ENCODE measurements around the gene TBX1. TPM values are rescaled to one million over a fixed set of nuclear protein-coding genes. Genes with fewer than 3 reads are reported as not detected.

TBX1 gene
- total and polyA plus RNA-seq, 8 donors: 0.43 to 1.1 (median 0.68) TPM; not detected in 4

GRCh38 chr22:19734163-19734562 is 26.4 kb upstream of the TBX1 start:
- TF ChIP-seq POLR2AphosphoS5 (IDR thresholded peaks at IDR 0.05): no peak
- no peak for TF ChIP-seq CTCF (IDR thresholded peaks at IDR 0.05)
- no peak for TF ChIP-seq EP300 (IDR thresholded peaks at IDR 0.05)
- no peak for TF ChIP-seq POLR2A (IDR thresholded peaks at IDR 0.05)
- H3K27ac ChIP-seq: no peak overlapping the region
- WGBS, 5 donors: 63 to 93% (median 87%) methylated on average over 2 to 7 of the region's 7 CpGs
- H3K27me3 ChIP-seq: peaks cover 0 to 54% (median 4%) of the 10 kb centered on the region in 3 donors
- intact Hi-C loops (cut with DNase I; ENCODE audit: low total_unique reads): loop anchor here (5.0 kb wide), 1 partner anchor 178 kb away; no protein-coding TSS in a partner anchor
- DNase-seq: no peak
- H3K4me1 ChIP-seq: peaks cover 6 to 12% (median 11%) of the 10 kb centered on the region in 4 donors
- no peaks in the 10 kb centered on the region for H3K36me3 ChIP-seq
- no peaks in the 10 kb centered on the region for H3K9me3 ChIP-seq
- no peak overlapping the region for H3K4me3 ChIP-seq

DNA sequence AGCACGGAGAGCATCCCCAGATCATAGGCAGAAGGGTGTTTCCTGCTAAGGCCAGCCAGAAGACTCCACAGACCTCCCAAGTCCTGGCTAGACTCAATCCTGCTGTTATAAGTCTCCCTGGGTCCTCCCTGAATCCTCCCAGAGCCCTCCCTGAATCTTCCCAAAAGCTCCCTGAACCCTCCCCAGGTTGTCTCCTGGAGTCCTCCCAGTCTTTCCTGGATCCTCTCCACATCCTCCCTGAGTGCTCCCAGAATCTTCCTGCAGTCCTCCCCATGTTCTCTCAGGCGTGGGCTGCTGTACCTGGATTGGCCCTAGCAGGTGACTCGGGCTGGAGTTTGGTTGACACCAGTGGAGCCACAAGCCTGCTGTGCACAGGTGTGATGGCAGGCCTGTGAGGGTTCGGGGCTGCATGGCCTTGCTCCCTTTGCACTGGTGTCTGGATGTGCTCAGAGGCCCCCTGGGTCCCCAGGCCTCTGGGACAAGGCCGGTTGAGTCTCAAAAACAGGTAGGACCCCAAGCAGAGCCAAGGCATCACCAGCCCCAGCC is 25.7 kb upstream of the TBX1 start:
- WGBS, 5 donors: 68 to 87% (median 78%) methylated on average over 4 to 5 of the region's 5 CpGs
- peaks cover 0 to 58% (median 4%) of the 10 kb centered on the region in 3 donors for H3K27me3 ChIP-seq
- no peak overlapping the region for H3K27ac ChIP-seq
- DNase-seq: no peak
- H3K4me3 ChIP-seq: no peak overlapping the region
- no peak for TF ChIP-seq EP300 (IDR thresholded peaks at IDR 0.05)
- TF ChIP-seq CTCF (IDR thresholded peaks at IDR 0.05): no peak
- TF ChIP-seq POLR2A (IDR thresholded peaks at IDR 0.05): no peak
- no peak for TF ChIP-seq POLR2AphosphoS5 (IDR thresholded peaks at IDR 0.05)
- intact Hi-C loops (cut with DNase I; ENCODE audit: low total_unique reads): loop anchor here (5.0 kb wide), 1 partner anchor 177 kb away; no protein-coding TSS in a partner anchor
- no peaks in the 10 kb centered on the region for H3K9me3 ChIP-seq
- no peaks in the 10 kb centered on the region for H3K36me3 ChIP-seq
- peaks cover 6 to 12% (median 11%) of the 10 kb centered on the region in 4 donors for H3K4me1 ChIP-seq

GRCh38 chr22:19735665-19736510 is 24.7 kb upstream of the TBX1 start:
- Histone ChIP-seq H3K4me1 (peaks cover 3 to 4% (median 3%) of the 10 kb centered on the region in 4 donors), H3K36me3 (no peaks in the 10 kb centered on the region), H3K27ac (no peak overlapping the region), H3K27me3 (peaks cover 0 to 58% (median 2%) of the 10 kb centered on the region in 3 donors), H3K4me3 (no peak overlapping the region), H3K9me3 (no peaks in the 10 kb centered on the region)
- intact Hi-C loops (cut with DNase I; ENCODE audit: low total_unique reads): no loop called here
- TF ChIP-seq POLR2AphosphoS5 (IDR thresholded peaks at IDR 0.05): no peak
- TF ChIP-seq CTCF (IDR thresholded peaks at IDR 0.05): no peak
- TF ChIP-seq POLR2A (IDR thresholded peaks at IDR 0.05): no peak
- TF ChIP-seq EP300 (IDR thresholded peaks at IDR 0.05): no peak
- WGBS, 5 donors: 75 to 79% (median 76%) methylated on average over 17 to 21 of the region's 21 CpGs
- DNase-seq: no peak

DNA sequence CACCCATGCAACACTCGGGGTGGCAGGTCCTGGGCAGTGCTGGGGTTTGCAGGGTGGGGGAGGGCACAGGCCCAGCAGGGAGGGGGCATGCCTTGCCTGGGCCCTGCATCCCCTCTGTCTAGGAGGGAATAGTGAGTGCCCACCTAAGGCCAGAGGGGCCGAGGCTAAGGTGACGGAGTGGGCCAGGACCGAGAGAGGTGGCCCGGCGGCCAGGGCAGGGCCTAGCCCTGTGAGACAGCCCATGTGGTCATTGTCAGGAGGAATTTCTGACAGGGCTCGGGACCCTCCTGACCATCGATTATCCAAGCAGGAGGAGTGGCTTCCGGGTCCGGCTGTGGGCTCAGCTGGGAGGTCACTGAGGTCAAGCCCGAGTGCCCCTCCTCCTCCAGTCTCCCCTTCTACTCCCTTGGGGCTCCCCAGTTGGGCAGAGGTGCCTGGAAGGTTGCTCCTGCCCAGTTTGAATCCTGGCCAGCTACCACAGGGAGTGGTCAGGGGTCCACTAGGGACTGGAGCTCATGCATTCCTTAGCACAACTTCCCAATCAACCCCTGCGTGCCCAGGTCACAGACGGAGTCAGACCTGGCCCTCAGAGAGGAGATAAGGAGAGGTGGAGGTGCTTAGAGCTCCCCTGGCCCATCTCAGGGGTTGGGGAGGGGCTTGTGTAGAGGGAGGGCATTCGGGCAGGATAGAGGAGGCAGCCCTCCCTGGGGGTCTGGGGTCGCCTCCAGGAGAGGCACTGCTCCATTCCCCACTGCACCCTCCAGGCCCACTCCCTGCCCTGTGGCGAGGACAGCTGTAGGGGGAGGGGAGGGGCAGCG is 22.5 kb upstream of the TBX1 start:
- no peaks in the 10 kb centered on the region for H3K4me1 ChIP-seq
- peaks cover 0 to 50% (median 0%) of the 10 kb centered on the region in 3 donors for H3K27me3 ChIP-seq
- no peak for DNase-seq
- WGBS, 5 donors: 61 to 85% (median 70%) methylated on average over 9 to 17 of the region's 17 CpGs
- no peak overlapping the region for H3K4me3 ChIP-seq
- no peak overlapping the region for H3K27ac ChIP-seq
- no peaks in the 10 kb centered on the region for H3K36me3 ChIP-seq
- no peak for TF ChIP-seq EP300 (IDR thresholded peaks at IDR 0.05)
- no peak for TF ChIP-seq POLR2AphosphoS5 (IDR thresholded peaks at IDR 0.05)
- no peak for TF ChIP-seq CTCF (IDR thresholded peaks at IDR 0.05)
- no peak for TF ChIP-seq POLR2A (IDR thresholded peaks at IDR 0.05)
- H3K9me3 ChIP-seq: no peaks in the 10 kb centered on the region
- intact Hi-C loops (cut with DNase I; ENCODE audit: low total_unique reads): no loop called here

All from stomach (tissue), 9 donors.